ENCODE data around the gene CACNA1B.

Gene CACNA1B

GRCh38 chr9:137924761-137925369, 47.3 kb downstream of the CACNA1B start:
- DNase-seq = no peak

- DNase-seq = no peak
These were observed 66.1 kb downstream of the CACNA1B start for GRCh38 chr9:137943655-137944054.

GRCh38 chr9:137945581-137945980, 68.0 kb downstream of the CACNA1B start:
- no peak for DNase-seq

GRCh38 chr9:137946993-137947392, 69.4 kb downstream of the CACNA1B start:
- DNase-seq = no peak

- DNase-seq = no peak
These were observed 71.1 kb downstream of the CACNA1B start for GRCh38 chr9:137948642-137949041.

- DNase-seq = no peak
These were observed 71.7 kb downstream of the CACNA1B start for GRCh38 chr9:137949260-137949659.

- no peak for DNase-seq
These were observed 73.5 kb downstream of the CACNA1B start for GRCh38 chr9:137951107-137951506.

GRCh38 chr9:137951597-137952490, 74.3 kb downstream of the CACNA1B start:
- no peak for DNase-seq

- no peak for DNase-seq
These were observed 75.5 kb downstream of the CACNA1B start for GRCh38 chr9:137952976-137953666.

- no peak for DNase-seq
These were observed 76.3 kb downstream of the CACNA1B start for GRCh38 chr9:137953683-137954438.

- DNase-seq = no peak
These were observed 77.6 kb downstream of the CACNA1B start for GRCh38 chr9:137955224-137955570.

GRCh38 chr9:137955586-137955985, 78.0 kb downstream of the CACNA1B start:
- no peak for DNase-seq

GRCh38 chr9:137956039-137956438, 78.5 kb downstream of the CACNA1B start:
- DNase-seq = no peak

GRCh38 chr9:137956688-137957385, 79.3 kb downstream of the CACNA1B start:
- DNase-seq = no peak

GRCh38 chr9:137959641-137960411, 82.2 kb downstream of the CACNA1B start:
- no peak for DNase-seq

GRCh38 chr9:137960496-137960895, 82.9 kb downstream of the CACNA1B start:
- no peak for DNase-seq

- no peak for DNase-seq
These were observed 85.9 kb downstream of the CACNA1B start for GRCh38 chr9:137963525-137963924.

GRCh38 chr9:137965177-137965795, 87.7 kb downstream of the CACNA1B start:
- no peak for DNase-seq

GRCh38 chr9:137967280-137967953, 89.8 kb downstream of the CACNA1B start:
- DNase-seq = no peak

GRCh38 chr9:137968235-137968634, 90.7 kb downstream of the CACNA1B start:
- DNase-seq = no peak

- no peak for DNase-seq
These were observed 91.4 kb downstream of the CACNA1B start for GRCh38 chr9:137969008-137969407.

Data from NCI-H1436 treated with DMSO at 0.1 percent for 48 hours (cell line).